ENCODE results near the gene VCL. TPM values are rescaled to one million over a fixed set of nuclear protein-coding genes. Genes with fewer than 3 reads are reported as not detected.

Gene VCL
- total RNA-seq, 2 donors from 2014 or later, result 109 to 214 TPM

- WGBS, 2 experiments (ENCODE audit: insufficient coverage in 1 of 2, insufficient read length in 1 of 2), result 96 to 100% methylated on average over 2 to 3 of the region's 3 CpGs
- H3K36me3 ChIP-seq (ENCODE audit: control insufficient read depth, insufficient read depth, low read length), result no peaks in the 10 kb centered on the region
- no peaks in the 10 kb centered on the region for H3K9me3 ChIP-seq (ENCODE audit: control insufficient read depth, low read length)
- Mint-ChIP-seq H3K9me3 (no peaks in the 10 kb centered on the region), H3K4me3 (no peak overlapping the region), H3K27me3 (ENCODE audit: insufficient read depth) (no peaks in the 10 kb centered on the region), H3K4me1 (peaks cover 17% of the 10 kb centered on the region), H3K36me3 (ENCODE audit: low read depth) (no peaks in the 10 kb centered on the region), H3K27ac (no peak overlapping the region)
- no peak overlapping the region for H3K4me3 ChIP-seq (ENCODE audit: low read length)
- DNase-seq, result no peak
- TF ChIP-seq, protein P1, sequence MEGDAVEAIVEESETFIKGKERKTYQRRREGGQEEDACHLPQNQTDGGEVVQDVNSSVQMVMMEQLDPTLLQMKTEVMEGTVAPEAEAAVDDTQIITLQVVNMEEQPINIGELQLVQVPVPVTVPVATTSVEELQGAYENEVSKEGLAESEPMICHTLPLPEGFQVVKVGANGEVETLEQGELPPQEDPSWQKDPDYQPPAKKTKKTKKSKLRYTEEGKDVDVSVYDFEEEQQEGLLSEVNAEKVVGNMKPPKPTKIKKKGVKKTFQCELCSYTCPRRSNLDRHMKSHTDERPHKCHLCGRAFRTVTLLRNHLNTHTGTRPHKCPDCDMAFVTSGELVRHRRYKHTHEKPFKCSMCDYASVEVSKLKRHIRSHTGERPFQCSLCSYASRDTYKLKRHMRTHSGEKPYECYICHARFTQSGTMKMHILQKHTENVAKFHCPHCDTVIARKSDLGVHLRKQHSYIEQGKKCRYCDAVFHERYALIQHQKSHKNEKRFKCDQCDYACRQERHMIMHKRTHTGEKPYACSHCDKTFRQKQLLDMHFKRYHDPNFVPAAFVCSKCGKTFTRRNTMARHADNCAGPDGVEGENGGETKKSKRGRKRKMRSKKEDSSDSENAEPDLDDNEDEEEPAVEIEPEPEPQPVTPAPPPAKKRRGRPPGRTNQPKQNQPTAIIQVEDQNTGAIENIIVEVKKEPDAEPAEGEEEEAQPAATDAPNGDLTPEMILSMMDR (conservative IDR thresholded peaks at IDR 0.05), result no peak
- no peaks in the 10 kb centered on the region for H3K4me1 ChIP-seq (ENCODE audit: control insufficient read depth, insufficient read depth, low read length)
- no peaks in the 10 kb centered on the region for H3K27me3 ChIP-seq (ENCODE audit: control insufficient read depth, insufficient read depth, low read length, poor library complexity, severe bottlenecking)
- H3K27ac ChIP-seq (ENCODE audit: low read depth, low read length), result no peak overlapping the region
- H3K9ac ChIP-seq (ENCODE audit: extremely low read depth, low read length, poor library complexity, severe bottlenecking), result no peak overlapping the region
Measured at GRCh38 chr10:73981812-73982211, 16.1 kb upstream of the VCL start.

GRCh38 chr10:73983096-73984047 is 14.5 kb upstream of the VCL start:
- H3K9me3 ChIP-seq (ENCODE audit: control insufficient read depth, low read length), result no peaks in the 10 kb centered on the region
- DNase-seq, result peak; percentile 45
- H3K4me1 ChIP-seq (ENCODE audit: control insufficient read depth, insufficient read depth, low read length), result no peaks in the 10 kb centered on the region
- TF ChIP-seq, protein P1 (conservative IDR thresholded peaks at IDR 0.05), result no peak
- no peaks in the 10 kb centered on the region for H3K27me3 Mint-ChIP-seq (ENCODE audit: insufficient read depth)
- H3K36me3 ChIP-seq (ENCODE audit: control insufficient read depth, insufficient read depth, low read length), result no peaks in the 10 kb centered on the region
- H3K9ac ChIP-seq (ENCODE audit: extremely low read depth, low read length, poor library complexity, severe bottlenecking), result no peak overlapping the region
- H3K9me3 Mint-ChIP-seq, result no peaks in the 10 kb centered on the region
- 78 to 87% methylated on average over 8 of the region's 8 CpGs for WGBS, 2 experiments (ENCODE audit: insufficient coverage in 1 of 2, insufficient read length in 1 of 2)
- H3K4me1 Mint-ChIP-seq, result peaks cover 12% of the 10 kb centered on the region
- H3K36me3 Mint-ChIP-seq (ENCODE audit: low read depth), result no peaks in the 10 kb centered on the region
- H3K4me3 Mint-ChIP-seq, result no peak overlapping the region
- H3K27ac ChIP-seq (ENCODE audit: low read depth, low read length), result no peak overlapping the region
- no peaks in the 10 kb centered on the region for H3K27me3 ChIP-seq (ENCODE audit: control insufficient read depth, insufficient read depth, low read length, poor library complexity, severe bottlenecking)
- no peak overlapping the region for H3K4me3 ChIP-seq (ENCODE audit: low read length)
- no peak overlapping the region for H3K27ac Mint-ChIP-seq

DNA sequence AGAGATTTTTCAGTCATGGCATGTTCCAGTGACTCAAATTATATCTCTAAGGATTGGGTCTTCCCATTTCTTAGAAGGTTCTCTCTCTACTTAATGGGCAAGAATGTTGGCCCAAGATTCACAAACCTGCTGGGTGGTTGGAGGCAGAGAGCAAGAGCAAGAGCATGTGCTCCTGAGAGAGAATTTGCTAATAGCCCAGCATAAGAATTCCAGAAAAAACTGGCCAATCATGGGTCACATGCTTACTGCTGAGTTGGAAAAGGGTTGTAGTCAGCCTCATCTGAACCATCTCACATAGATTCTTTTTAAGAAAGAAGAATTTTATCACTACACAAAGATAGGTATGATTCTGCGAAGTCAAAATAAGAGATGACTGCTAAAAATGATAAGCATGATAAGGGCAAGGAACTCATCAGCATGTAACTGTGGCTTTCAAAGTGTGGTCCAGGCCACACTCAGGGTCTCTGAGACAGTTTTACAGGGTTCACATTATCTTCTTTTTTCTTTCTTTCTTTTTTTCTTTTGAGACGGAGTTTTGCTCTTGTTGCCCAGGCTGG is 8.2 kb upstream of the VCL start:
- no peak overlapping the region for H3K4me3 Mint-ChIP-seq
- no peak overlapping the region for H3K27ac Mint-ChIP-seq
- TF ChIP-seq, protein P1 (conservative IDR thresholded peaks at IDR 0.05), result no peak
- H3K4me3 ChIP-seq (ENCODE audit: low read length), result no peak overlapping the region
- DNase-seq, result no peak
- no peak overlapping the region for H3K27ac ChIP-seq (ENCODE audit: low read depth, low read length)
- peaks cover 2% of the 10 kb centered on the region for H3K4me1 Mint-ChIP-seq
- WGBS, 2 experiments (ENCODE audit: insufficient coverage in 1 of 2, insufficient read length in 1 of 2), result 86 to 100% methylated on average over 2 of the region's 2 CpGs
- H3K9me3 ChIP-seq (ENCODE audit: control insufficient read depth, low read length), result no peaks in the 10 kb centered on the region
- H3K27me3 Mint-ChIP-seq (ENCODE audit: insufficient read depth), result no peaks in the 10 kb centered on the region
- H3K9me3 Mint-ChIP-seq, result peaks cover 3% of the 10 kb centered on the region
- H3K27me3 ChIP-seq (ENCODE audit: control insufficient read depth, insufficient read depth, low read length, poor library complexity, severe bottlenecking), result no peaks in the 10 kb centered on the region
- H3K4me1 ChIP-seq (ENCODE audit: control insufficient read depth, insufficient read depth, low read length), result peaks cover under 1% of the 10 kb centered on the region
- H3K36me3 Mint-ChIP-seq (ENCODE audit: low read depth), result no peaks in the 10 kb centered on the region
- no peaks in the 10 kb centered on the region for H3K36me3 ChIP-seq (ENCODE audit: control insufficient read depth, insufficient read depth, low read length)
- no peak overlapping the region for H3K9ac ChIP-seq (ENCODE audit: extremely low read depth, low read length, poor library complexity, severe bottlenecking)
